Endothelial cell of umbilical vein (primary cell): Measurements from ENCODE around the gene AGL. TPM values are rescaled to one million over a fixed set of nuclear protein-coding genes. Genes with fewer than 3 reads are reported as not detected.

Experiments
- BruUV-seq: library from RNA; stranded (reverse); fragments of 400-500 nt; replicated peaks from 2 replicates; lab custom pipeline; 2021; lab: Mats Ljungman, UMichigan
- CTCF ChIA-PET: fragments of 300-600, 350-600 bp; sonication (Branson Sonifier 250); formaldehyde crosslinking; loops from one replicate; lab custom pipeline; 2021; ENCODE audit warnings: antibody characterized with exemption, inconsistent platforms; lab: Charles Lee
- POLR2A ChIA-PET: fragments of 300-600, 350-600 bp; sonication (Branson Sonifier 250); formaldehyde crosslinking; loops from one replicate; lab custom pipeline; 2021; ENCODE audit warnings: antibody characterized with exemption, inconsistent platforms; lab: Charles Lee
- DNase-seq: peaks from one replicate; pipeline ENCODE4 v3.0.0-alpha.2; 2011; ENCODE audit warnings: low read depth, low spot score
- FAIRE-seq: peaks from 2 replicates; lab custom pipeline; 2011; peaks lifted over from hg19 to GRCh38; lab: Jason Lieb, UNC
- H2AFZ ChIP-seq: 2 replicates; pipeline ENCODE4 v1.6.0; 2012; ENCODE audit warnings: low read depth, low read length, control low read depth, inconsistent platforms
- H3K27ac ChIP-seq: 2 replicates; pipeline ENCODE4 v1.5.1; 2011; ENCODE audit warnings: low read depth, mild to moderate bottlenecking, control low read depth, low read length, moderate library complexity; ENCODE audit not compliant: insufficient read depth
- H3K27me3 ChIP-seq, 2 experiments: 2 replicates each; pipeline versions ENCODE4 v1.6.0 to v1.6.1; 2011; ENCODE audit warnings: low read length in 2 of 2, mixed read lengths in 1 of 2; ENCODE audit not compliant: control insufficient read depth in 2 of 2, insufficient read depth in 2 of 2
- H3K36me3 ChIP-seq, 2 experiments: 2 replicates in 1 of 2; 3 replicates in 1 of 2; pipeline ENCODE4 v1.5.1; 2011; ENCODE audit warnings: low read length in 2 of 2, mild to moderate bottlenecking in 1 of 2, moderate library complexity in 1 of 2; ENCODE audit not compliant: control insufficient read depth in 2 of 2, insufficient read depth in 2 of 2; ENCODE audit errors: extremely low read depth in 1 of 2
- H3K4me1 ChIP-seq: 3 replicates; pipeline ENCODE4 v1.5.1; 2011; ENCODE audit warnings: mild to moderate bottlenecking, low read length; ENCODE audit not compliant: control insufficient read depth, insufficient read depth; ENCODE audit errors: extremely low read depth
- H3K4me2 ChIP-seq: 2 replicates; pipeline ENCODE4 v1.6.1; 2011; ENCODE audit warnings: low read length, control low read depth, mixed read lengths; ENCODE audit not compliant: insufficient read depth
- H3K4me3 ChIP-seq, 3 experiments: fragments of 200-600 bp in 1 of 3; sonication (generic), shearing (Covaris generic) in 1 of 3; replicated peaks in 1 of 3; 2 replicates each; pipeline ENCODE4 v1.5.1; 2011 to 2016; ENCODE audit warnings: control low read depth in 3 of 3, low read length in 3 of 3, mild to moderate bottlenecking in 2 of 3, inconsistent platforms in 1 of 3, low read depth in 1 of 3, moderate library complexity in 1 of 3; ENCODE audit not compliant: insufficient read depth in 1 of 3
- H3K79me2 ChIP-seq: 2 replicates; pipeline ENCODE4 v1.6.0; 2012; ENCODE audit warnings: low read length, inconsistent platforms; ENCODE audit not compliant: control insufficient read depth, insufficient read depth
- H3K9ac ChIP-seq: replicated peaks from 2 replicates; pipeline ENCODE3; 2011; ENCODE audit warnings: low read length, control low read depth; ENCODE audit not compliant: insufficient read depth; ENCODE audit errors: extremely low read depth
- H3K9me1 ChIP-seq: replicated peaks from 3 replicates; pipeline ENCODE4 v1.6.0; 2011; ENCODE audit warnings: mild to moderate bottlenecking, low read length; ENCODE audit not compliant: control insufficient read depth, insufficient read depth; ENCODE audit errors: extremely low read depth
- H3K9me3 ChIP-seq: replicated peaks from 2 replicates; pipeline ENCODE4 v1.5.1; 2012; ENCODE audit warnings: low read length, inconsistent platforms; ENCODE audit not compliant: control insufficient read depth, insufficient read depth
- H4K20me1 ChIP-seq: replicated peaks from 2 replicates; pipeline ENCODE3; 2011; ENCODE audit warnings: mild to moderate bottlenecking, low read length; ENCODE audit not compliant: control insufficient read depth, insufficient read depth; ENCODE audit errors: extremely low read depth
- CTCF ChIP-seq, 2 donors: IDR thresholded peaks; 1 replicate in 1 of 2; 2 replicates in 1 of 2; pipeline ENCODE4 v1.5.1; 2011; ENCODE audit warnings: low read length in 2 of 2, mild to moderate bottlenecking in 2 of 2, moderate library complexity in 2 of 2, control low read depth in 1 of 2, inconsistent platforms in 1 of 2, low read depth in 1 of 2; ENCODE audit not compliant: insufficient read depth in 1 of 2; ENCODE audit errors: extremely low read depth in 1 of 2
- FOS ChIP-seq: IDR thresholded peaks from 2 replicates; pipeline ENCODE4 v1.6.1; 2011; ENCODE audit warnings: mild to moderate bottlenecking, low read length, moderate library complexity, borderline replicate concordance; ENCODE audit not compliant: insufficient read depth
- GATA2 ChIP-seq: IDR thresholded peaks from 2 replicates; pipeline ENCODE4 v1.7.0; 2011; ENCODE audit warnings: low read depth, mild to moderate bottlenecking, moderate library complexity, mixed read lengths, low read length; ENCODE audit not compliant: insufficient read length, insufficient read depth
- MAX ChIP-seq: IDR thresholded peaks from 2 replicates; pipeline ENCODE4 v1.6.1; 2011; ENCODE audit not compliant: insufficient read depth, insufficient read length
- POLR2A ChIP-seq: IDR thresholded peaks from 2 replicates; pipeline ENCODE4 v1.6.1; 2012; ENCODE audit warnings: low read depth, mild to moderate bottlenecking, control low read depth, low read length
- POLR2AphosphoS5 ChIP-seq: IDR thresholded peaks from 2 replicates; pipeline ENCODE4 v1.6.1; 2012; ENCODE audit warnings: low read depth, mild to moderate bottlenecking, control low read depth, low read length, moderate library complexity; ENCODE audit not compliant: insufficient read depth
- dilution Hi-C: fragments of 300-500 bp; cut with MboI; formaldehyde crosslinking; loops from one replicate; pipeline ENCODE4 v1.15.0; 2019; ENCODE audit warnings: low sequenced_read_pairs; ENCODE audit not compliant: extremely low pct_ligation_motif_present
- intact Hi-C: fragments of 100-400 bp; cut with micrococcal nuclease; formaldehyde crosslinking; loops from one replicate; pipeline ENCODE4 v1.10.0; 2022
- polyA plus RNA-seq, 4 experiments: library from polyadenylated mRNA; depleted of rRNA in 3 of 4; stranded (reverse) in 3 of 4; unstranded in 1 of 4; fragments of >200 nt; gene quantifications; 2 replicates each; pipeline versions ENCODE4 v1.2.1 to v1.2.3, GENCODE V29; 2011 to 2012; ENCODE audit warnings: missing spikeins in 1 of 4
- total RNA-seq: library from RNA; stranded (reverse); gene quantifications from 2 replicates; pipeline ENCODE4 v1.2.3, GENCODE V29; 2021

AGL gene
- total and polyA plus RNA-seq, 2 donors (not counting 3 experiments of a cell fraction or from before 2014, with no cell fraction given): 1.5 to 10.7 TPM

- no peaks in the 10 kb centered on the region for H3K4me1 ChIP-seq
- H3K79me2 ChIP-seq: no peaks in the 10 kb centered on the region
- DNase-seq (no peak), FAIRE-seq (peak; percentile 62)
- H2AFZ ChIP-seq: no peak overlapping the region
- H3K4me2 ChIP-seq: no peak overlapping the region
- ChIA-PET CTCF (interaction anchor here (1.4 kb wide), 1 partner anchor 15 kb away, joined by 4 read pairs; no protein-coding TSS in a partner anchor), POLR2A (no interaction called here)
- intact Hi-C loops (no loop called here), dilution Hi-C loops (no loop called here)
- TF ChIP-seq FOS (no peak), POLR2A (no peak), CTCF (IDR thresholded peaks at IDR 0.05; ENCODE audit: extremely low read depth in 1 of 2, insufficient read depth in 1 of 2, low read depth in 1 of 2, low read length in 2 of 2) (no peak), MAX (no peak), GATA2 (no peak), POLR2AphosphoS5 (no peak)
- no peak overlapping the region for H3K9ac ChIP-seq
- no peak overlapping the region for H3K27ac ChIP-seq
- H3K9me1 ChIP-seq: no peaks in the 10 kb centered on the region
- BruUV-seq: no TSS peak
- no peak overlapping the region for H3K4me3 ChIP-seq
- no peaks in the 10 kb centered on the region for H3K9me3 ChIP-seq
- H4K20me1 ChIP-seq: no peaks in the 10 kb centered on the region
- peaks cover 0 to 2% of the 10 kb centered on the region in 2 experiments for H3K27me3 ChIP-seq
- H3K36me3 ChIP-seq: no peaks in the 10 kb centered on the region
Measured at GRCh38 chr1:99942723-99943122, 92.6 kb downstream of the AGL start.
